Hepatocyte (in vitro differentiated cells): ENCODE results near the gene SUB1.

Experiments
- CTCF ChIP-seq: fragments of 200-600 bp; sonication (generic); IDR thresholded peaks from 2 replicates; pipeline ENCODE4 v1.5.1; 2016; ENCODE audit warnings: antibody characterized with exemption, mild to moderate bottlenecking; ENCODE audit not compliant: poor library complexity
- EZH2 ChIP-seq: fragments of 200-600 bp; sonication (generic); IDR thresholded peaks from 2 replicates; pipeline ENCODE4 v1.6.1; 2016; ENCODE audit warnings: antibody characterized with exemption, mild to moderate bottlenecking, borderline replicate concordance
- EZH2phosphoT487 ChIP-seq: fragments of 200-600 bp; sonication (generic); IDR thresholded peaks from one replicate; pipeline ENCODE4 v1.6.1; 2018; ENCODE audit warnings: antibody characterized with exemption, mild to moderate bottlenecking, low read depth, moderate library complexity; ENCODE audit not compliant: unreplicated experiment, severe bottlenecking

GRCh38 chr5:32651638-32652037, 66.3 kb downstream of the SUB1 start:
- TF ChIP-seq CTCF (no peak), EZH2 (no peak), EZH2phosphoT487 (no peak)
